Stimulated activated CD8-positive, alpha-beta memory T cell treated with anti-CD3 and anti-CD28 coated beads, Interleukin-2, amount 100 ng/mL, for 48 hours (primary cell): Measurements from ENCODE around the gene NKPD1.

Source experiments
- DNase-seq, 2 donors: peaks; one replicate each; pipeline ENCODE4 v3.0.0-alpha.2; 2020; ENCODE audit warnings: low read depth in 2 of 2

The NKPD1 gene

DNA sequence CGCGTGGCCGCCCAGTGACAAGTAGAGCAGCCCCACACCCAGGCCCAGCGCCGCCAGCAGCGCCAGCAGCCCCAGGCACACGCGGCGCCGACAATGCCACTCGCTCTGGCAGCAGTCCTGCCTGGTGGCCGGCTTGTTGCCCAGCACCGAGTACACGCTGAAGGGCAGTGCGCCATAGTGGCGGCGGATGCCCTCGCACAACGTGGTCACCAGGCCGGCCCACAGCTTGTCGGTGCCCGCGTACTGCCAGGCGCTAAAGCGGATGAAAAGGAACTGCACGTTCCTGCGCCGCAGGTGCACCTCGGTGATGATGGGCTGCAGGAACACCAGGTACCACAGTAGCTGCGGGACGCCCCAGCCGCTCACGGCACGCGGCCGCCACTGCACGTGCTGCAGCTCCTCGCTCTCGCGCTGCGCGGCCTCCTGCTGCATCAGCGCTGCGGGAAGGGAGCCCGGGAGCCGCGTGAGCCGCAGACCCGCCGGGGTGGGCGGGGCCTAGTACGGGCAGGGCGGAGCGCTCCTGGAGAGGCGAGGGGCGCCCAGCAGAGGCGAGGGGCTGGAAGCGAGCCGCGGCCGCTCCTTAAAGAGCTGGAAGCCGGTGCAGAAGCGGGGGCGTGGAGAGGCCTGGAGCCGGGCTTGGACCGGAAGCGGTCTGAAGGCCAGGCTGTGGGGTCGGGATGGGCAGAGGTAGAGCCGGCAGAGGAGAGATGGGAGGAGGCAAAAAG is 7.3 kb downstream of the NKPD1 start:
- no peak for DNase-seq

DNA sequence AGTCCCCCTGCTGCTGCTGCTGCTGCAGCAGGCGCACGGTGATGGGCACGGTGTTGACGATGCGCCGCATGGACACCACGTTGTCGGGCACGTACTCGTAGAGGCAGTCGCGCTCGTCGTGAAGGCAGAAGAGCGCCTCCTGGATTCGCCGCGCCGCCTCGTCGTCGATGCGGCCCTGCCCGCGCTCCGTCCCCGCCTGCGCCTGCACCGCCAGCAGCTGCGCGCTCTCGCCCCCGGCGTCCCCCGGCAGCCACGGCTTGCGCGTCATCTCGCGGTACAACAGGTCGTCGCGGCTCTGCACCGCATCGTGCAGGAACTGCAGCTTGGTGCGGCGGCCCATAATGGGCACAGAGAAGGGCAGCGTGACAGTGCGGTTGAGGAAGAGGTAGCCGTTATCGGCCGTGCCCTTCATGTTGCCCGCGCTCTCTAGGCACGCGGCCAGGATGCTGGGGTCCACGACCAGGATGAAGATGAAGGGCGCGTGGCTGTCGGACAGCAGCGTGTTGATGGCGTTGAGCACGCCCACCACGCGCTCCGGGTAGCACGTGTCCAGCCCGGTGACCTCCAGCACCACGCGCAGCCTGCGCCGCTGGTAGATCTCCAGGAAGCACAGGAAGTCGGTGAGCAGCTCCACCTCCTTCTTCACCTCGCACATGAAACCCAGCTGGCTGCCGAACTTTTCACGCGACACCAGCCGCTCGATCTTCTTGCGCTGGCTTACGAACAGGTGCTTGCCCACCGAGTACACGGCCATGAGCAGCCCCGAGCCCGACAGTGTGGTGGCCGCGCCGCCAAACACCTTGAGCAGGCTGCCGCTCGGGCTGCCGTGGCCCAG is 8.1 kb downstream of the NKPD1 start:
- peak in 1 of 2 donors; percentile 15 for DNase-seq

DNA sequence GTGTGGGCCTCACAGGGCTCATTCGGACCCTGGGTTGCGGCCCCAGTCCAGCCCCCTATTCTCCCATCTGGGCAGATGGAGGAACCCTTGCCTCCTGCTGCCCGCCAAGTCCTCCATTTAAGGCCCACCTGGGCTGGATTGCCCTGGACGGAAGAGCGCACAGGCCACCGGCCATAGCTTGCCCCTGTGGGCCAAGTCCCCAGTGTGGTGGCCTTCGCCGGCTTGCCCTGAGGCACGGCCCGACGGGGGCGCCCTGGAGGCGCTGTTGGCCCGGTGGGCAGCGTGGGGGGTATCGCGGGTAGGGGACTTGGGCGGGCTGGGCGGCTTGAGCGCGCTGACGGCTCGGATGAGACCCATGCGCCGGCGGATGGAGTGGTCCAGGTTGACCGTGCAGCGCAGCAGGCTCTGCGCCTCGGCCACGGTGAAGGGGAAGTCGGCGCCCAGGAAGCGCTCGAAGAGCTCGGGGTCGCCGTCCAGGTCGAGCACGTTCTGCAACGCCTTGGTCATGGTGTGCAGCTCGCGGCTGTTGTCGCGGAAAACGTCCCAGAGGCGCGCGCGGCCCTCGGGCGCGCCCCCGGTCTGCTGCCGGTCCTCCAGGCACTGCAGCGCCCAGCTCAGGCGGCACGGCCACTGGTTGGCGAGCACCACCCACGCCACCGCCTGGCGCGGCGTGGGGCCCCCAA is 8.8 kb downstream of the NKPD1 start:
- no peak for DNase-seq

DNA sequence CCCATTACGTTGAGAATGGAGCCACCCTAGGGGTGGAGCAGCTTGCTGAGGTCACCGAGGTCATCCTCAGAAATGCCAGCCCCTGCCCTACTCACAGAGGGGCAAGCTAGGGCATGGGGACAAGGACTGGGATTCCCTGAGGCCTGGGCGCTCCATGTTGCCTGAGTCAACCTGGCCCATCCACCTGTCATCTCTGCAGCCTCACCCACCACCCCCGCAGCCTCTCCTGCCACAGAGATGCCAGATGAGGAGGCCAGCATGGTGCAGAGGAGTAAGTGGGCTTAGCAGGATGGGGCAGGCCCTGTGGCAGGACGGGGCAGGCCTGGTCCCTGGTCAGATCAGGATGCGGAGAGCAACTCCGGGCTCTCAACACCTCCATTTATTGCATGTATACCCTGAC is 9.5 kb downstream of the NKPD1 start:
- DNase-seq = no peak

DNA sequence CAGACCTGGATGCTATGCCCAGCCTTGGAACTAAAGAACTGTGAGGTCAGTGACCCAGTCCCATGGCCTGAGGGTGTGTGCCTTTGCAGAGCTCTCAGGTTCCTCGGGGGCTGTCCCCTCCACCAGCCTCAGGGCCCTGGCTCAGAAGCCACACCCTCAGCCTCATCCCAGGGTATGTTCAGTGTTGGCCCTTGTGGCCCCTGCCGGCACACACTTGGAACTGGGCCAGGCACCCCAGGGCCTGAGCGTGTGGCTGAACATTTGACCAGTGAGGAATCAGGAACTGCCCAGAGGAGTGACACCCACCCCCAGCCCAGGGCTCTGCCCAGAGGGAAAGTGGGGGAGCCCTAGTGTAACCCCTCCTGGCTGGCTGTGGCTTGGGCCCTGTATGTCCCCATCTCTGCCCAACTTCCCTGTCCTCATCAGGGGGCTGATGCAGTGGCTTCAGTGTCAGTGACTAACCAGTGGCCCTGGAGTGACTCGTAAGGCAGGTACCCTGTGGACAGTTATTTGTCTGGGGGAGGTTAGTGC is 10.0 kb downstream of the NKPD1 start:
- no peak for DNase-seq

DNA sequence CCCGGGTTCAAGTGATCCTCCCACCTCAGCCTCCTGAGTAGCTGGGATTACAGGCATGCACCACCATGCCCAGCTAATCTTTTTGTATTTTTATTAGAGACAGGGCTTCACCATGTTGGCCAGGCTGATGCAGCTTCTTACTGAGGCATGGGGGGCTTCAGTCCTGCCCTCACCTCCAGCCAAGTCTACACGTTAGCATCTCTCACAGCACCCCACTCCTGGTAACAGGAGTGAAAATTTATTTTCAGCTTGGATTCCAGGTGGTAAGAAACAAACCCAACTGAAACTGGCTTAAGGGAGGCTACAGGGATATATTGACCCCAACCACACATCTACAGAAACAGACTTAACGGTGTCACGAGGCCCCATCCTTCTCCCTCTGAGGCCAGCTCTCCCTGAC is 10.6 kb downstream of the NKPD1 start:
- no peak for DNase-seq

DNA sequence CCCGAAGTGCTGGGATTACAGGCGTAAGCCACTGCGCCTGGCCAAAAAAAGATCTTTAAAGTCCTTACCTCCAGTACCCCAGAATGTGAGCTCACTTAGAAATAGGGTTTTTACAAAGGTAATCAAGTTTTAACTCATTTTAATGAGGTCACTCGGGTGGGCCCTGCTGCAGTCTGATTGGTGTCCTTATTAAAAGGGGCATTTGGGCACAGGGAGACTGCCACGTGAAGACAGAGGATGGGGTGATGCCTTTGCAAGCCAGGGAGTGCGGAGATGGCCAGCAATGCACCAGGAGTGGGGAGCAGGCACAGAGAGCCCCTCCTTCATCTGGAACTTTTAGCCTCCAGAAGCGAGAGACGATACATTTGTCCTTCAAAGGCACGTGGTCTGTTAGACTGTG is 11.7 kb downstream of the NKPD1 start:
- DNase-seq = no peak

DNA sequence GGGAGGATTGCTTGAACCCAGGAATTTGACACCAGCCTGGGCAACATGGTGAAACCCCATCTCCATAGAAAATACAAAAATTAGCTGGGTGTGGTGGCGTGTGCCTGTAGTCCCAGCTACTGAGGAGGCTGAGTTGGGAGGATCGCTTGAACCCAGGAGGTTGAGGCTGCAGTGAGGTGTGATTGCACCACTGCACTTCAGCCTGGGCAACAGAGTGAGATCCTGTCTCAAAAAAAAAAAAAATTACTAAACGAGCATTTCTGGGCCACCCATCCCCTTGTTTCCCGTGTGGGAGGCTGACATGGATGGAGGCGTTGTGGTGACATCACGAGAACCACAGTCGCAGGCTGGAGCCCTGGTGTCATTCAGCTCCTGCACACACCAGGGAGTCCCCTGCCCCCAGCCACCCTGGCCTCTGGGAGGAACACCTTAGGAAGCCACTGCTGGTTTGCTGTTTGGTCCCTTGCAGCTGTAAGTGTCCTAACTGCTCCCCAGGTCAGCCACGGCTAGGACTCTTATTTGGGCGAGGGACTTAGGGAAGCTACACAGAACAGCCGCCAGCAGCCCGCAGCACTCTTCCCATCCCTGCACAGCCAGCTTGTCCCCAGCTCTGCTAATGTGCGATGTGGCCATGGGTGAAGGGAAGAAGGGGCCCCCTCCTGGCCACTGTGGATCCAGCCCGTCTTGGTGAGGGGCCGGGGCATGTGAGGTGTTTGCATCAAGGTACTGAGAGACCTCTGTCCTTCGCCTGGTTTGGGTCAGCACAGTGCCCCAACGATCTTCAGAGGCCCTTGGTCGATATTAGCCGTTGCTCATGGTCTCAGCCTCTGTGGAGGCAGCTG is 12.7 kb downstream of the NKPD1 start:
- DNase-seq = no peak

DNA sequence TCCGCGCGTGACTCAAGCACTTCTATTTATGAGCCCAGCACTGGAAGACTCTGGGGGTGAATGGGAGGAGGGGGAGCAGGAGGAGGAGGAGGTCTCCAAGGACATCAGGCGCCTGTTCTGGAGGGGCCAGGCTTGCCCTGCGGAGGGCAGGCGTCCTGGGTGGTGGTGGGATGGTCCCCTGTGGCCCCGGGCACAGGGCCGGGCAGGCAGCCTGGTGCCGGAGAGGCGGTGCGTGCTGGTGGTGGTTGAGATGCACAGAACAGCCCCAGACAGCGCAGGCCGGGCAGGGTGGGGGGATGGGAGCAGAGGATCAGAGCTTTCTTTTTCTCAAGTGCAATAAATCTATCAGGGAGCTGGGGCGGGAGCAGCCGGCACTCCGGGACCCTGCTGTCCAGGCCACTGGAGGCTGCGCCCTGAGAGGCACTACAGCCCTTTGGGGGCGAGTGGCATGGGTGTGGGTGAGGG is 14.0 kb downstream of the NKPD1 start:
- no peak for DNase-seq

DNA sequence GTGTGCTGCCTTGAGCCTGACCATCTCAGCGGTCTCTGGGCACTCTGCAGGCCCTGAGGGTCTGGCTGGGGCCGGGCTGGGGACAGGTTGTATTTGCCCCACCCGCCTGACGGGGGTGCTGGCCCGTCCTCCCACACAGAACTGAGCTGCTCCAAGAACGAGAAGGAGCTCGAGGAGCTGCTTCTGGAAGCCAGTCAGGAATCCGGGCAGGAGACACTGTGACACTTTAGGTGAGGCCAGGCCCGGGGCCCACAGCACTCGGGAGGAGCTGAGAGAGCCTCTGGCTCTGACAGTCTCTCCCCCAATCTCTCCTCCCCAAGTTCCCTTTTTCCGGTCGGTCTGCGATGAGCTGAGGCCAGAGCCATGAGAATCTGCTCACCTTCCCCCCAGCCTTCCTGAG is 14.5 kb downstream of the NKPD1 start:
- no peak for DNase-seq

DNA sequence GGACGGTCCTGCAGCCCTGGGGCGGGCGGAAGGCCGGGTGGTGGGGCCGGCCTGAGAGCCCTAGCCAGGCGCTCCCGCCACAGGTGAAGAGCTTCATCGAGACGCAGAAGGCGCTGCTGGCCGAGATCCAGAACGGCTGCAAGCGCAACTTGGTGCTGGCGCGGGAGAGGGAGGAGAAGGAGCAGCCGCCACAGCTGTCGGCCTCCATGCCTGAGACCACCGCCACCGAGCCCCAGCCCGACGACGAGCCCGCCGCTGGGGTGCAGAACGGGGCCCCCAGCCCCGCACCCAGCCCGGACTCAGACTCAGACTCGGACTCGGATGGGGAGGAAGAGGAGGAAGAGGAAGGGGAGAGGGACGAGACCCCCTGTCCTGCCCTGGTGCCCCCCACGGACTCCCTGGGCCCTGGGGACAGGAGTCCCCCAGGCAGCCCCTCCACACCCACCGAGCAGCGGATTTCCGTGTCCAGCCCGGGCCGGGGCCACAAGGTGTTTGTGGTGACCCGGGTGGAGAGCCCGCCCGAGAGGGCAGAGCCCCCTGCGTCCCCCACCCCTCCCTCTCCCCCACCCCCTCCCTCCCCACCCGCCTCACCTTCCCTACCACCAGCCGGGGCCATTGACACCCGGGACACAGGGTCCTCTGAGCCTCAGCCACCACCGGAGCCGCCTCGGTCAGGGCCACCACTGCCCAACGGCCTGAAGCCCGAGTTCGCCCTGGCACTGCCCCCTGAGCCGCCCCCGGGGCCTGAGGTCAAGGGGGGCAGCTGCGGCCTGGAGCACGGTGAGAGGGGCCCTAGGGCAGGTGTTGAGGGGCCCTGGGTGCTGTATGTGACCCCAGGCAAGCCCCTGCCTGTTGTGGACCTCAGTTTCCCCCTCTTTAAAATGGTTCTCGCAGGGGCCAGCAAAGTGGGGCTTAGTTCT is 15.3 kb downstream of the NKPD1 start:
- no peak for DNase-seq

DNA sequence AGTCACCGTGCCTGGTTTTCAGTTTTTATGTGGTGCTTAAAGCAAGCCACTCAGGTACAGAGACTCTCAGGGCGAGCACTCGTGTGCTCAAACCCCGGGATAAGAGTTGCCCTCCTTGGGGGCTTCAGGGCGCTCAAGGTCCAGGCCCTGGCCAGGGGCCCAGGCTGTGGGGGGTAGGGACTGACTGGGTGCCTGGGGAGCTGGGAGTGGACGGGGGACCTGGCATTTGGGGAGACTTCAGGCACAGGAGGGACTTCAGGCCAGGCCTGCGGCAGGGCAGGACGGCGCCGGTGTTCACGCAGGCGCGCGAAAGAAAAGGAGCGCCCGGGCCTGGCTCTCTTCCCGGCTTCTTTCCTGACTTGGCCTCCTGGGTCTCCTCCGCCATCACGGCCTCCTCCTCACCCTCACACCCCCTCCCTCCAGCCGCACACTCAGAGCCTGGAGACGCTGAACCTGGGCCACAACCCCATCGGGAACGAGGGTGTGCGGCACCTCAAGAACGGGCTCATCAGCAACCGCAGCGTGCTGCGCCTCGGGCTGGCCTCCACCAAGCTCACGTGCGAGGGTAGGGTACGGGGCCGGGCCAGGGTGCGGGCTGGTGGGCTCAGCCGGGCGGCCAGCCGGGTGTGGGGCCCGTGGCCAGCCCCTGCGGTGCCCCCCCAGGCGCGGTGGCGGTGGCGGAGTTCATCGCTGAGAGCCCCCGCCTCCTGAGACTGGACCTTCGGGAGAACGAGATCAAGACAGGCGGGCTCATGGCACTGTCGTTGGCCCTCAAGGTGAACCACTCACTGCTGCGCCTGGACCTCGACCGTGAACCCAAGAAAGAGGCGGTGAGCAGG is 16.1 kb downstream of the NKPD1 start:
- no peak for DNase-seq

DNA sequence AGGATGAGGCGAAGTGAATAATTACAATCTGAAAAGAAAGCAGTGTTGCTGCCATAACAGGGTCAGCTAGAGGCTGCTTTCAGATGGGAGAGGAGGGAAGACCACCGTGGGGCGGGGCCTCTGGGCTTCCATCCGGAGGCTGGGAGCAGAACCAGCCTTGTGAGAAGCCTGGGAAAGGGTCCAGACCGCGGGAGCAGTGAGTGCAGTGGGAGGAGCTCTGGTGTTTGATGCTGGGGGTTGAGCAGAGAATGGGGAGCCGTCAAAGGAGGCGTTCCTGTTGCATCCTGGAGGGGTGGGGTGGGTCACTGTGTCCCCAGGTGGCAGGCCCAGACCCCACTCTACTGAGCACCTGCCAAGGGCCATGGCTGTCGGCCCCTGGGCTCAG is 18.1 kb downstream of the NKPD1 start:
- no peak for DNase-seq

DNA sequence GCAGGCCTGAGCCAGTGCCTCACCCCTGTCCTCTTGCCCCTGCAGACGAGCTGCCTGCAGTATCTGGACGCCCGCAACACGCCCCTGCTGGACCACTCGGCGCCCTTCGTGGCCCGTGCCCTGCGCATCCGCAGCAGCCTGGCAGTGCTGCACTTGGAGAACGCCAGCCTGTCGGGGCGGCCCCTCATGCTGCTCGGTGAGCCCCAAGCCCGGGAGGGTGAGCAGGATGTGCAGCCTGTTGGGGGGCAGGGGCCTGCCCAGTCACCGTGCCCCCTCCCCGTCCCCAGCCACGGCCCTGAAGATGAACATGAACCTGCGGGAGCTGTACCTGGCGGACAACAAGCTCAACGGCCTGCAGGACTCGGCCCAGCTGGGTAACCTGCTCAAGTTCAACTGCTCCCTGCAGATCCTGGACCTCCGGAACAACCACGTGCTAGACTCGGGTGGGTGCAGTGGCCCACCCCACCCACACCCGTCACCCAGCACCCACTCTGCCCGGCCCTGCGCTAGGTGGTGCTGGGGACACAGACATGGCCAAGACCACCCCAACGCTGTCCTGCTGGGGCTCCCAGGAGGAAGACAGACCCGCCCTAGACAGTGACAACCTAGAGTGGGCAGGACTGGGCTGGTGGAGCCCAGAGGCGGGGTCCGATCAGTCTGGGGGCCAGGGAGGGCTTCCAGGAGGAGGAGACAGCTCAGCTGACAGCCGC is 18.6 kb downstream of the NKPD1 start:
- no peak for DNase-seq

DNA sequence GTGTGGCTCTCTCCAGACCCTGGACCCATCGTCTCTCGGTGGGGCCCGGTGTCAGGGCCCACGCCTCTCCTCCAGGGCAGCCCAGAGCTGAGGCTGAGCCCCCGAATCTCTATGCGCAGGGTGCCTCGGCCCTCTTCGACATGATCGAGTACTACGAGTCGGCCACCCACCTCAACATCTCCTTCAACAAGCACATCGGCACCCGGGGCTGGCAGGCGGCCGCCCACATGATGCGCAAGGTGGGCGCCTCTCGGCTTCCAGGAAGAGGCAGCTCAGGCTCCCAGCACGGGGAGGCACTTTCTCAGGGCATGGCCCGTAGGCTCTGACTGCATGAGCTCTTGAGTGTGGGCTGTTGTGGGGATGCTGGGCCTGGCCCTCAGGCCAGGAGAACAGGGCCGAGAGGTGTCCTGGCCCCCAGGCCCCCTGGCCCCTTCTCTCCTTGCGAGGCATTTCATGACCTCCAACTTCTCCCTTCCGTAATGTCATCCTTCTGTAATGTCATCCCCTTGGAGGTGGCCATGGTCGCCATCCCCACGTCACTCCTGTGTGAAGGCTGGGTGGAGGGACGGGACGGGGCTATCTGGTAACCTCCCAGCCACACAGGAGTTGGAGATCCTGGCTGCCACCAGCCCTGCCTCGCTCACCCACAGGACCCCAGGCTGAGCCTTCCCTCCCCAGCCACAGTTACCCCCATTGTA is 19.4 kb downstream of the NKPD1 start:
- DNase-seq = no peak

DNA sequence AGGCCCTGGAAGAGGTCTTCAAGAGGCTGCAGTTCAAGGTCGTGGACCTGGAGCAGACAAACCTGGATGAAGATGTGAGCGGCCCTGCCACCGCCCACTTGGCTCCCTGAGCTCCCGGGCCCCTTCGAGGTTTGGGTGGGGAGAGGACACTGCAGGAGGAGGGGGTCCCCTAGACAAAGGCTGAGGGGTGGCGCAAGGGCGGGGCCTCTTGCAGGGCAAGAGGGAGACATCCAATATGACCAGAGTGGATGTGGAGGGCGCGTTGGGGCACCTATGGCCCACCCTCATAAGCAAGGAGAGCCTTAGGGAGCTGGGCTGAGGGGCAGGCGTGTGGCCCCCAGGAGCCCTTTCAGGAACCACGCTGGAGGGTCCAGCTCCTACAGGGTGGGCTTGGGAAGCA is 20.2 kb downstream of the NKPD1 start:
- no peak for DNase-seq

DNA sequence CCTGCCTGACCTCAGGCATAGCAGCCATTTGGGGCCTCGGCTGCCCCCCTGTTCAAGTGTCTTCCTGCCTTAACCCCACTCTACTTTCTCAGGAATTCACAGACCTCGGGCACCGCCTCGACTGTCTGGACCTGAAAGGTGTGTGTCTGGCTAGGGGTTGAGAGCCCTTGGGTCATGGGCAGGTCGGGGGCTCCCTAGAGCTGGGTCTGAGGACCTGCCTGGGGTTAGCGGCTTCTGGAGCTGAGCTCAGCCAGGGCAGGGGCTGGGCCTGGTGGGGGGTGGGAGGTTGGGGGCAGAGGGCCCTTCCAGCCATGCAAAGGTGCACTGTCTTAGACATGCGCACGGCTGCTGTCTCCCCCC is 20.7 kb downstream of the NKPD1 start:
- DNase-seq = no peak
